Measurements from ENCODE around the gene TMPRSS4. TPM values are rescaled to one million over a fixed set of nuclear protein-coding genes. Genes with fewer than 3 reads are reported as not detected.

The TMPRSS4 gene
- total and polyA plus RNA-seq, 3 donors from 2014 or later: 1.2 to 4.3 (median 1.3) TPM

DNA sequence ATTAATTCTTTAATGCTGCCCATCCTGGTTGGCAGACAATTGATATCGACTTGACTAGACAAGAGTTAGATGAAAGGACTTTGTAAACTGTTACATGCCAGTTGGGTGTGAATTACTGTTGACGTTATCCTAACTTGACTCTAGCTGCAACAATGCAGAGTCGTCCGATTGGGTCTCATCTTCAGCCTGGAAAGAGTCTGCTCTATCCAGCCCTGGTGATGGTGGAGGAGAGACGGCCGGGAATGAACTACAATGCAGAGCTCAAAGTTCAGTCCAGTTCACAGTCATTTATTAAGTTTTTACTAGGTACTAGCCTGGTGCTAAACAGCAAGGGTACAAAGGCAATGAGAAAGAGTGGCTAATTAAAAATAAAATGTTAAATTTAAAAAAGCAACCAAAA lies 14.8 kb downstream of the TMPRSS4 start:
- Histone ChIP-seq H3K36me3 (ENCODE audit: low read depth, missing control alignments) (no peaks in the 10 kb centered on the region), H3K4me1 (no peaks in the 10 kb centered on the region), H3K27ac (no peak overlapping the region), H3K9me3 (no peaks in the 10 kb centered on the region), H3K27me3 (no peaks in the 10 kb centered on the region), H3K4me3 (no peak overlapping the region)
- 69 to 75% methylated on average over 6 of the region's 6 CpGs for WGBS, 2 donors
- TF ChIP-seq, protein P1, sequence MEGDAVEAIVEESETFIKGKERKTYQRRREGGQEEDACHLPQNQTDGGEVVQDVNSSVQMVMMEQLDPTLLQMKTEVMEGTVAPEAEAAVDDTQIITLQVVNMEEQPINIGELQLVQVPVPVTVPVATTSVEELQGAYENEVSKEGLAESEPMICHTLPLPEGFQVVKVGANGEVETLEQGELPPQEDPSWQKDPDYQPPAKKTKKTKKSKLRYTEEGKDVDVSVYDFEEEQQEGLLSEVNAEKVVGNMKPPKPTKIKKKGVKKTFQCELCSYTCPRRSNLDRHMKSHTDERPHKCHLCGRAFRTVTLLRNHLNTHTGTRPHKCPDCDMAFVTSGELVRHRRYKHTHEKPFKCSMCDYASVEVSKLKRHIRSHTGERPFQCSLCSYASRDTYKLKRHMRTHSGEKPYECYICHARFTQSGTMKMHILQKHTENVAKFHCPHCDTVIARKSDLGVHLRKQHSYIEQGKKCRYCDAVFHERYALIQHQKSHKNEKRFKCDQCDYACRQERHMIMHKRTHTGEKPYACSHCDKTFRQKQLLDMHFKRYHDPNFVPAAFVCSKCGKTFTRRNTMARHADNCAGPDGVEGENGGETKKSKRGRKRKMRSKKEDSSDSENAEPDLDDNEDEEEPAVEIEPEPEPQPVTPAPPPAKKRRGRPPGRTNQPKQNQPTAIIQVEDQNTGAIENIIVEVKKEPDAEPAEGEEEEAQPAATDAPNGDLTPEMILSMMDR (IDR thresholded peaks at IDR 0.05): no peak
- no peak for TF ChIP-seq POLR2A (IDR thresholded peaks at IDR 0.05)
- no peak for DNase-seq
- intact Hi-C loops (cut with DNase I; ENCODE audit: low total_unique reads): no loop called here

GRCh38 chr11:118092907-118093571 lies 16.2 kb downstream of the TMPRSS4 start:
- no peak for DNase-seq
- H3K36me3 ChIP-seq (ENCODE audit: low read depth, missing control alignments): no peaks in the 10 kb centered on the region
- H3K27ac ChIP-seq: no peak overlapping the region

DNA sequence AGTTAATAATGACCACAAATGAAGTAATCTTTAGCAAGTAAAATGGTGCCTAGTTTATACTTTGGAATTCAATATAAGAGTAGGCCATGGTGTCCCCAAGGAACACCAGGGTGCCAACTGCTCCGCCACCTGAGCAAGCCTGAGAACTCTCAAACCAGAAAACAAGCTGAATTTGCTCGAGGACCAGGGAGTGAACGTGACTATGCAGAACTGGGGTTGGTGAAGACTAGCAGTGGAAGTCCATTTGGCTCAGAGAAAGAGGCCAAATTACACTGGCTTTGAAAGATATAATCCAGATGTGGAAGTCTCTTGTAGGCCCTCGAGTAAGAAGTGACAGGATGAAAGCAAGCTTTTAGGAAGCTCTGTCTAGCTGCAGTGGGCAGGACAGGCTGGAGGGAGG lies 18.6 kb downstream of the TMPRSS4 start:
- Histone ChIP-seq H3K4me1 (no peaks in the 10 kb centered on the region), H3K9me3 (no peaks in the 10 kb centered on the region), H3K27me3 (no peaks in the 10 kb centered on the region), H3K36me3 (ENCODE audit: low read depth, missing control alignments) (no peaks in the 10 kb centered on the region), H3K27ac (no peak overlapping the region), H3K4me3 (no peak overlapping the region)
- WGBS, 2 donors: 72 to 83% methylated on average over 4 of the region's 4 CpGs
- intact Hi-C loops (cut with DNase I; ENCODE audit: low total_unique reads): no loop called here
- no peak for DNase-seq
- TF ChIP-seq, protein P1 (IDR thresholded peaks at IDR 0.05): no peak
- no peak for TF ChIP-seq POLR2A (IDR thresholded peaks at IDR 0.05)

More at GRCh38 chr11:118092907-118093571, 16.2 kb downstream of the TMPRSS4 start:
- Histone ChIP-seq H3K27me3 (no peaks in the 10 kb centered on the region), H3K4me1 (no peaks in the 10 kb centered on the region), H3K9me3 (no peaks in the 10 kb centered on the region), H3K4me3 (no peak overlapping the region)
- TF ChIP-seq, protein P1 (IDR thresholded peaks at IDR 0.05): no peak
- TF ChIP-seq POLR2A (IDR thresholded peaks at IDR 0.05): no peak
- intact Hi-C loops (cut with DNase I; ENCODE audit: low total_unique reads): no loop called here
- 75 to 82% methylated on average over 7 to 8 of the region's 8 CpGs for WGBS, 2 donors

GRCh38 chr11:118095967-118096367 lies 19.1 kb downstream of the TMPRSS4 start:
- H3K4me1 ChIP-seq: no peaks in the 10 kb centered on the region
- TF ChIP-seq, protein P1 (IDR thresholded peaks at IDR 0.05): no peak
- TF ChIP-seq POLR2A (IDR thresholded peaks at IDR 0.05): no peak
- no peaks in the 10 kb centered on the region for H3K27me3 ChIP-seq
- H3K9me3 ChIP-seq: no peaks in the 10 kb centered on the region
- 25 to 26% methylated on average over 1 of the region's 1 CpG for WGBS, 2 donors
- H3K27ac ChIP-seq: no peak overlapping the region
- no peaks in the 10 kb centered on the region for H3K36me3 ChIP-seq (ENCODE audit: low read depth, missing control alignments)
- intact Hi-C loops (cut with DNase I; ENCODE audit: low total_unique reads): no loop called here
- DNase-seq: no peak
- no peak overlapping the region for H3K4me3 ChIP-seq

Data from testis (tissue), 3 donors.